Trophoblast cell (in vitro differentiated cells and primary cell): ENCODE results near the gene ASPSCR1.

Source experiments
- DNase-seq, 2 donors: peaks; one replicate each; pipeline ENCODE4 v3.0.0-alpha.2; 2016
- H2AFZ ChIP-seq: 2 replicates; pipeline ENCODE4 v1.6.1; 2013; ENCODE audit warnings: low read length, moderate library complexity, mild to moderate bottlenecking; ENCODE audit not compliant: insufficient read depth, poor library complexity
- H2AK5ac ChIP-seq: 2 replicates; pipeline ENCODE4 v1.6.1; 2013; ENCODE audit warnings: mild to moderate bottlenecking, low read length
- H2BK120ac ChIP-seq: 2 replicates; pipeline ENCODE4 v1.6.1; 2013; ENCODE audit warnings: low read length, mild to moderate bottlenecking, moderate library complexity; ENCODE audit not compliant: insufficient read depth, poor library complexity
- H2BK12ac ChIP-seq: 2 replicates; pipeline ENCODE4 v1.6.1; 2013; ENCODE audit warnings: mild to moderate bottlenecking, low read length, moderate library complexity
- H2BK5ac ChIP-seq: 2 replicates; pipeline ENCODE4 v1.6.1; 2013; ENCODE audit warnings: low read length, low read depth, moderate library complexity, mild to moderate bottlenecking; ENCODE audit not compliant: poor library complexity
- H3K14ac ChIP-seq: 2 replicates; pipeline ENCODE4 v1.6.1; 2013; ENCODE audit warnings: mild to moderate bottlenecking, low read length
- H3K18ac ChIP-seq: 2 replicates; pipeline ENCODE4 v1.6.1; 2013; ENCODE audit warnings: mild to moderate bottlenecking, low read length
- H3K23ac ChIP-seq: 2 replicates; pipeline ENCODE4 v1.6.1; 2013; ENCODE audit warnings: low read length
- H3K27ac ChIP-seq: 2 replicates; pipeline ENCODE4 v1.5.1; 2013; ENCODE audit warnings: low read depth, mild to moderate bottlenecking, inconsistent platforms, low read length, moderate library complexity
- H3K27me3 ChIP-seq: 2 replicates; pipeline ENCODE4 v1.6.1; 2013; ENCODE audit warnings: inconsistent platforms, mild to moderate bottlenecking, low read length, moderate library complexity; ENCODE audit not compliant: insufficient read depth
- H3K36me3 ChIP-seq, 2 experiments: 1 replicate in 1 of 2; 2 replicates in 1 of 2; pipeline ENCODE4 v1.6.1; 2013; ENCODE audit warnings: low read length in 2 of 2, mild to moderate bottlenecking in 2 of 2, moderate library complexity in 1 of 2; ENCODE audit not compliant: insufficient read depth in 2 of 2, control insufficient read depth in 1 of 2
- H3K4ac ChIP-seq: 2 replicates; pipeline ENCODE4 v1.6.1; 2013; ENCODE audit warnings: low read depth, mild to moderate bottlenecking, low read length, moderate library complexity
- H3K4me1 ChIP-seq, 2 experiments: 1 replicate in 1 of 2; 2 replicates in 1 of 2; pipeline ENCODE4 v1.6.1; 2013; ENCODE audit warnings: low read length in 2 of 2, mild to moderate bottlenecking in 2 of 2, moderate library complexity in 1 of 2; ENCODE audit not compliant: insufficient read depth in 2 of 2, control insufficient read depth in 1 of 2
- H3K4me2 ChIP-seq: 2 replicates; pipeline ENCODE4 v1.6.1; 2013; ENCODE audit warnings: inconsistent platforms, mild to moderate bottlenecking, low read length, moderate library complexity
- H3K4me3 ChIP-seq: 2 replicates; pipeline ENCODE4 v1.5.1; 2013; ENCODE audit warnings: mild to moderate bottlenecking, low read depth, low read length, inconsistent platforms
- H3K79me1 ChIP-seq: one replicate; pipeline ENCODE4 v1.6.1; 2013; ENCODE audit warnings: low read length
- H3K79me2 ChIP-seq: 2 replicates; pipeline ENCODE4 v1.6.1; 2013; ENCODE audit warnings: low read length, mild to moderate bottlenecking; ENCODE audit not compliant: control insufficient read depth, insufficient read depth, poor library complexity
- H3K9ac ChIP-seq: 2 replicates; pipeline ENCODE4 v1.6.1; 2013; ENCODE audit warnings: mild to moderate bottlenecking, low read length
- H3K9me3 ChIP-seq: 2 replicates; pipeline ENCODE4 v1.6.1; 2013; ENCODE audit warnings: low read depth, mild to moderate bottlenecking, control low read depth, inconsistent platforms, low read length; ENCODE audit not compliant: insufficient read depth
- H4K12ac ChIP-seq: 2 replicates; pipeline ENCODE4 v1.6.1; 2013; ENCODE audit warnings: low read depth, mild to moderate bottlenecking, low read length, moderate library complexity
- H4K8ac ChIP-seq: 2 replicates; pipeline ENCODE4 v1.6.1; 2013; ENCODE audit warnings: low read depth, mild to moderate bottlenecking, low read length, moderate library complexity
- H4K91ac ChIP-seq: one replicate; pipeline ENCODE4 v1.6.1; 2013; ENCODE audit warnings: low read depth, mild to moderate bottlenecking, low read length, moderate library complexity
- WGBS: extraction: QIAGEN DNeasy Blood & Tissue Kit; methylation state at CpG from one replicate; pipeline ENCODE4 v1.1.7; 2013; ENCODE audit warnings: missing lambda C conversion rate; ENCODE audit not compliant: insufficient read length, insufficient coverage; ENCODE audit errors: extremely low coverage; 5-methylcytosine and 5-hydroxymethylcytosine counted together

The ASPSCR1 gene

DNA sequence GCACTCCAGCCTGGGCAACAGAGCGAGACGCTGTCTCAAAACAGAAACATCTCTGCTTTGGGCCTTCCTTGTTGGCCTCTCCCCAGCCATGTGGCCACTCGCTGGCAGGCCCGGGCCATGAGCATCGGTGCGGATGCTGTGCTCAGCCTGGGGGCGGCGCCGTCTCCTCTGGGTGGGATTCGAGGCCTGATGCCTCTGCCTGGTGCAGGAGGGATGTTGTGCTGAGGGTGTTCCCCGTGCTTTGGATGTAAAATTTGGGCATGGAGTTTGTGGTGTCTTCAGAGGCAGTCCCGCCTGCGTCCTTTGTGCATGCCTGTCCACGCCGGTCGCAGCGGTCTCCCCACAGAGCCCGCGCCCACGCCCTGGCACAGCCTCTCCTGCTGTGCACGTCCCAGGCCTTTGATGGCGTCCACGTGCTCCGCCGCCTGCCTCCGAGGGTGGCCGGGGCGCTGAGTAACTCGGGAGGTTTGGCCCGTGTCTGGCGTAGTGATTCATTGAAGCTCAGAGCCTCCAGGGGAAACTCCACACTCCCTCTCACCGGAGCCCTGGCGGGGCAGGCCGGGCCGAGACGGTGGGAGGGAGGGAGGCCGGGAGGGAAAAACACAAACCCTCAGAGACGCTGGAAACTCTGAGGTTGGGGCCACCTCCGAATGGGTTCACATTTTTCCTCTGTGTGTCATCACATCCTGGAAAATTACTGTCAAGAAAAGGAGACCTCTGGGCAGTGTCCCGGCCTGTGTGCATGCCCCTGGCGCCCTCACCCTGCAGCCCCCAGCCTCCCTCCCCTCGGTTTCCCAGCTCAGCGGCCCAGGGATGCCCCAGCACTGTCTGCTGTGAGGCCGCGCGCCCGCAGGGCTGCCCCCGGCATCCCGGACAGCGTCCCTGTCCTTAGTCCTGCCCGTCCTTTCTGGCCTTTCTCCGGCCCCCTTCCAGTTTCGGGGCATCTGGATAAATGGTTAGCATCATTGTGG, 26.3 kb downstream of the ASPSCR1 start:
- Histone ChIP-seq H3K4me1 (peaks cover 28 to 38% of the 10 kb centered on the region in 2 experiments), H2BK120ac (peak overlapping the region; percentile 95), H3K9me3 (peaks cover 5% of the 10 kb centered on the region), H2AK5ac (peak overlapping the region; percentile 83), H3K27ac (peak overlapping the region; percentile 90), H3K9ac (no peak overlapping the region), H3K23ac (no peak overlapping the region), H2AFZ (peak overlapping the region; percentile 40), H4K8ac (peak overlapping the region; percentile 83), H4K12ac (no peak overlapping the region), H3K79me2 (peaks cover 6% of the 10 kb centered on the region), H3K4ac (peak overlapping the region; percentile 75), H3K4me2 (peak overlapping the region; percentile 35), H3K18ac (peak overlapping the region; percentile 87), H3K4me3 (no peak overlapping the region), H2BK12ac (peak overlapping the region; percentile 96), H3K36me3 (no peaks in the 10 kb centered on the region), H2BK5ac (peak overlapping the region; percentile 80), H3K27me3 (no peaks in the 10 kb centered on the region), H3K79me1 (peaks cover 28% of the 10 kb centered on the region), H4K91ac (peak overlapping the region; percentile 98), H3K14ac (peak overlapping the region; percentile 88)
- no CpG with 5 or more reads among the region's 53 CpGs for WGBS
- DNase-seq = peak; percentile 97

DNA sequence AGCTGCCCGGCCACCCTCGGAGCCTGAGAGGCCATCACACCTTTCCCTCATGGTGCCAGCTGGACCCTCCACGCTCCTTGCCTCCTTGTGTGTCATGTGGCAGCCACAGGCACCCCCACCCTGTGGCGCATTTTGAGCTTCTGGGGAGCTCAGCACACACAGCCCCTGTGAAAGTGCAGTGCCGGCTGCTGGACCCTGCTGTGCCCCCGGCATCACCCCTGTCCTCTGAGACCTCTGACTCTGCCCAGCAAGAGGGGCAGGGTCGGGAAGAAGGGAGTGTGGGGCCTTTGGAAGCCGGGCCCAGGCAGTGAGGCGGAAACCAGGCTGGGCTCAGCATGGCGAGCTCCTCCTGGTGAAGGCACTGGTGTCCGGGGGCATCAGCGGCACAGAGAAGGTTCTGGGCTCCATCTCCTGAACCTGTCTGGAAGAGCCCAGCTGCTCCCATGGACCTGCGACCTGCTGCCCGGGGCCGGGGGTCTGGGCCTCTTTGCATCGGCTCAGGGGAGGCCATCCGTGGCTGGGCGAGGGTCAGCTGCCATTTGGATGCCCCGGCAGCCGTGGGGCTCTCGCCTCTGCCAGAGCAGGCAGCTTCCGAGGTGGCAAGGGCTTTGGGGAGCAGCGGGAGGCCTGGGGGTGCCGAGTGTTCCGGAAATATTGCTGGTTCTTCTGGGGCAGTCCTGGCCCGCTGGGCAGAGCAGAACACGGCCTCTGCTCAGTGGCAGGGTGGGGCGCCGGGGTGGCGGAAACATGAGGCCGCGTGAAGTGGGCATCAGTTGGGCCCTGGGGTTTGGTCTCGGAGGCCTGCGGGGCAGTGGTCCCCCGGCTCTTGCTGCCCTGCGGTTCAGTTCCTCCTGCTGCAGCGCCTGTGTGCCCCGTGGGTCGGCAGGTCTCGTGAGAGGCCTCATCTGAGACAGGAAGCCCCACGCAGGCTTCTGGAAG, 27.4 kb downstream of the ASPSCR1 start:
- Histone ChIP-seq H3K27ac (peak overlapping the region; percentile 90), H3K9me3 (peaks cover 5% of the 10 kb centered on the region), H3K4ac (peak overlapping the region; percentile 75), H3K9ac (no peak overlapping the region), H4K91ac (peak overlapping the region; percentile 98), H3K14ac (peak overlapping the region; percentile 88), H2BK120ac (peak overlapping the region; percentile 95), H3K18ac (peak overlapping the region; percentile 87), H3K79me2 (peaks cover 6% of the 10 kb centered on the region), H2AFZ (peak overlapping the region; percentile 38), H2BK5ac (peak overlapping the region; percentile 79), H2AK5ac (peak overlapping the region; percentile 82), H3K23ac (no peak overlapping the region), H3K4me2 (no peak overlapping the region), H2BK12ac (peak overlapping the region; percentile 96), H4K8ac (peak overlapping the region; percentile 83), H3K79me1 (peaks cover 27% of the 10 kb centered on the region), H3K27me3 (no peaks in the 10 kb centered on the region), H3K36me3 (peaks cover 0 to 3% of the 10 kb centered on the region in 2 experiments), H4K12ac (peak overlapping the region; percentile 10), H3K4me1 (peaks cover 28 to 36% of the 10 kb centered on the region in 2 experiments), H3K4me3 (no peak overlapping the region)
- no CpG with 5 or more reads among the region's 41 CpGs for WGBS
- no peak for DNase-seq

DNA sequence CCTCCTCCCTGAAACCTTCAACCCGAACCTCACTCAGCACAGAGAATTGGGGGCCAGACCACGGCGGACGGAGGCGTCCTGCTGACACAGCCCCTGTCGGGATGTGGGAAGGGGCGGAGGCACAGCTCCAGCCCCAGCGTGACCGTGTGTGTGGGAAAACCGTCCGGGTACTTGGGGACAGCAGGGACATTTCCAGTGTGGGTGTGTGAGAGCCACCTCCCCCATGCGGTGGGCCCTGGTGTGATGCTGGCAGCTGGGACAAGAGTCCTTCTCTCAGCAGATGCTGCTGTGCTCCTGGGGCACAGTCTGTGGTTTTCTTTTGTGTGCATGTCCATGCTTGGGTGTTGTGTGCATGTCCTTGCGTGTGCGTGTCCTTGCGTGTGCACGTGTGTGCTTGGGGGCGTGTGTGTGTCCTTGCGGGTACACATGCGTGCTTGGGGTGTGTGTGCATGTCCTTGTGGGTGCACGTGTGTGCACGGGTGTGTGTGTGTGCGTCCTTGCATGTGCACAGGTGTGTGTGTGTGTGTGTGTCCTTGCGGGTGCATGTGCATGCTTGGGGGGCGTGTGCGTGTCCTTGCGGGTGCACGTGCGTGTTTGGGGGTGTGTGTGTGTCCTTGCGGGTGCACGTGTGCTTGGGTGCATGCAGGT, 28.4 kb downstream of the ASPSCR1 start:
- Histone ChIP-seq H3K27ac (no peak overlapping the region), H3K79me2 (peaks cover 6% of the 10 kb centered on the region), H3K9ac (no peak overlapping the region), H3K14ac (no peak overlapping the region), H3K18ac (peak overlapping the region; percentile 87), H3K23ac (no peak overlapping the region), H3K4me1 (peaks cover 28 to 36% of the 10 kb centered on the region in 2 experiments), H3K79me1 (peaks cover 27% of the 10 kb centered on the region), H4K91ac (peak overlapping the region; percentile 98), H3K36me3 (peaks cover 0 to 3% of the 10 kb centered on the region in 2 experiments), H2BK12ac (peak overlapping the region; percentile 96), H3K27me3 (no peaks in the 10 kb centered on the region), H4K12ac (no peak overlapping the region), H2BK5ac (no peak overlapping the region), H3K9me3 (peaks cover 5% of the 10 kb centered on the region), H2BK120ac (peak overlapping the region; percentile 95), H3K4me2 (no peak overlapping the region), H3K4me3 (peak overlapping the region; percentile 11), H4K8ac (no peak overlapping the region), H3K4ac (no peak overlapping the region), H2AK5ac (peak overlapping the region; percentile 82), H2AFZ (no peak overlapping the region)
- no CpG with 5 or more reads among the region's 30 CpGs for WGBS
- peak in 1 of 2 donors; percentile 48 for DNase-seq
